Neural progenitor cell (in vitro differentiated cells): ENCODE data around the gene UBR2.

Experiments used
- CTCF ChIP-seq: fragments of 200-600 bp; sonication (generic); IDR thresholded peaks from 2 replicates; pipeline ENCODE4 v1.5.1; 2017; ENCODE audit warnings: antibody characterized with exemption, mild to moderate bottlenecking
- EZH2 ChIP-seq: fragments of 200-600 bp; sonication (generic); IDR thresholded peaks from 2 replicates; pipeline ENCODE4 v1.6.1; 2017; ENCODE audit warnings: antibody characterized with exemption, mild to moderate bottlenecking, moderate library complexity
- EZH2phosphoT487 ChIP-seq: fragments of 200-600 bp; sonication (generic); IDR thresholded peaks from 2 replicates; pipeline ENCODE4 v1.6.1; 2017; ENCODE audit warnings: antibody characterized with exemption

GRCh38 chr6:42688281-42688680, 124.5 kb downstream of the UBR2 start:
- TF ChIP-seq CTCF = no peak
- no peak for TF ChIP-seq EZH2
- TF ChIP-seq EZH2phosphoT487 = no peak
